ENCODE measurements around the gene PAGR1. TPM values are rescaled to one million over a fixed set of nuclear protein-coding genes. Genes with fewer than 3 reads are reported as not detected.
A peak's percentile ranks its signal among the peaks of the same experiment; 100 is the strongest.

Gene PAGR1
- polyA plus RNA-seq, 4 donors = 36.9 to 46.0 (median 43.1) TPM

- Histone ChIP-seq H3K27me3 (ENCODE audit: control insufficient read depth in 3 of 3, insufficient read depth in 3 of 3, low read length in 3 of 3) (peaks cover 0 to 21% (median 0%) of the 10 kb centered on the region in 3 donors), H3K36me3 (ENCODE audit: control insufficient read depth in 3 of 3, insufficient read depth in 2 of 3, low read depth in 1 of 3, low read length in 3 of 3) (peaks cover 0 to 34% (median 0%) of the 10 kb centered on the region in 3 donors), H3K9me3 (ENCODE audit: control insufficient read depth in 2 of 2, insufficient read depth in 1 of 2, low read depth in 1 of 2, low read length in 1 of 2) (no peaks in the 10 kb centered on the region), H3K27ac (ENCODE audit: low read depth in 1 of 3, low read length in 2 of 3) (peak overlapping the region in 1 of 3 donors; percentile 46), H3K4me1 (ENCODE audit: control insufficient read depth in 3 of 3, insufficient read depth in 2 of 3, low read depth in 1 of 3, low read length in 2 of 3) (peaks cover 7 to 64% (median 18%) of the 10 kb centered on the region in 3 donors), H3K4me3 (ENCODE audit: low read depth in 1 of 3, low read length in 3 of 3) (peak overlapping the region in 1 of 3 donors; percentile 63)
- 71 to 75% (median 73%) methylated on average over 9 of the region's 9 CpGs for WGBS, 3 donors
- FAIRE-seq (no peak), DNase-seq (no peak)
These were observed 3.0 kb upstream of the PAGR1 start for GRCh38 chr16:29812754-29813643.

DNA sequence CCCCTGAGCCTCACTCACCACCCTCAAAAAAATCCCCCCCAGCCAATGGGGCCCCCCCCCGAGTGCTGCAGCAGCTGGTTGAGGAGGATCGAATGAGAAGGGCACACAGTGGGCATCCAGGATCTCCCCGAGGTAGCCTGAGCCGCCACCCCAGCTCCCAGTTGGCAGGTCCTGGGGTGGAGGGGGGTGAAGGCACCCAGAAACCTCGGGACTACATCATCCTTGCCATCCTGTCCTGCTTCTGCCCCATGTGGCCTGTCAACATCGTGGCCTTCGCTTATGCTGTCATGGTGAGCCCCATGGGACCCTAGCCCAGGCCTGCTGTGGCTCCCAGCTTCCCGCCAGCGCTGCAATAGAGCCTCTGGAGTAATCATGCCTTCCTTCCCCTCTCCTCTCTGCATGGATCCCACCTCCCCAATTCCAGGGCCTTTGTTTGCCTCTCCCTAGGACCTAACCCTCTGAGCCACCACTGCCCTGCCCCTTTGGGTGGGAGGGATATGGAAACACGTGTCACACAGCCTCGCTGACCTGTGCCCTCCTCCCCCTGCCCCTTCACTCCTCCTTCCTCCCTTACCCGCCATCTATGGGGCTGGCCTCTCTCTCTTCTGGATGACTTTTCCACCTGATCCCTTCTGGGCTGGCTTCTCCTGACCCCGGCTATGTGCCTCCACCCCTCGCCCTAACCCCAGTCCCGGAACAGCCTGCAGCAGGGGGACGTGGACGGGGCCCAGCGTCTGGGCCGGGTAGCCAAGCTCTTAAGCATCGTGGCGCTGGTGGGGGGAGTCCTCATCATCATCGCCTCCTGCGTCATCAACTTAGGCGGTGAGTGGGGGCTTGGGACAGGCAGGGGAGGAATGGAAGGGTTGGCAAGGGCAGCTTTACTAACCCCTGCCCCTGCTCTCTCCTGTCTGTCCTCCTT lies 2.0 kb upstream of the PAGR1 start:
- Histone ChIP-seq H3K4me3 (ENCODE audit: low read depth in 1 of 3, low read length in 3 of 3) (no peak overlapping the region), H3K36me3 (ENCODE audit: control insufficient read depth in 3 of 3, insufficient read depth in 2 of 3, low read depth in 1 of 3, low read length in 3 of 3) (peaks cover 0 to 33% (median 2%) of the 10 kb centered on the region in 3 donors), H3K9me3 (ENCODE audit: control insufficient read depth in 2 of 2, insufficient read depth in 1 of 2, low read depth in 1 of 2, low read length in 1 of 2) (no peaks in the 10 kb centered on the region), H3K4me1 (ENCODE audit: control insufficient read depth in 3 of 3, insufficient read depth in 2 of 3, low read depth in 1 of 3, low read length in 2 of 3) (peaks cover 7 to 58% (median 11%) of the 10 kb centered on the region in 3 donors), H3K27me3 (ENCODE audit: control insufficient read depth in 3 of 3, insufficient read depth in 3 of 3, low read length in 3 of 3) (peaks cover 0 to 21% (median 0%) of the 10 kb centered on the region in 3 donors), H3K27ac (ENCODE audit: low read depth in 1 of 3, low read length in 2 of 3) (no peak overlapping the region)
- 72 to 79% (median 78%) methylated on average over 21 to 24 of the region's 24 CpGs for WGBS, 3 donors
- FAIRE-seq = no peak
- no peak for DNase-seq

GRCh38 chr16:29814592-29814991 lies 1.4 kb upstream of the PAGR1 start:
- H3K36me3 ChIP-seq (ENCODE audit: control insufficient read depth in 3 of 3, insufficient read depth in 2 of 3, low read depth in 1 of 3, low read length in 3 of 3) = peaks cover 0 to 33% (median 2%) of the 10 kb centered on the region in 3 donors
- WGBS, 3 donors = 79 to 96% (median 85%) methylated on average over 5 of the region's 5 CpGs
- H3K9me3 ChIP-seq (ENCODE audit: control insufficient read depth in 2 of 2, insufficient read depth in 1 of 2, low read depth in 1 of 2, low read length in 1 of 2) = no peaks in the 10 kb centered on the region
- FAIRE-seq = no peak
- DNase-seq = no peak
- peaks cover 0 to 21% (median 0%) of the 10 kb centered on the region in 3 donors for H3K27me3 ChIP-seq (ENCODE audit: control insufficient read depth in 3 of 3, insufficient read depth in 3 of 3, low read length in 3 of 3)
- H3K4me1 ChIP-seq (ENCODE audit: control insufficient read depth in 3 of 3, insufficient read depth in 2 of 3, low read depth in 1 of 3, low read length in 2 of 3) = peaks cover 4 to 56% (median 7%) of the 10 kb centered on the region in 3 donors
- no peak overlapping the region for H3K27ac ChIP-seq (ENCODE audit: low read depth in 1 of 3, low read length in 2 of 3)
- H3K4me3 ChIP-seq (ENCODE audit: low read depth in 1 of 3, low read length in 3 of 3) = no peak overlapping the region

DNA sequence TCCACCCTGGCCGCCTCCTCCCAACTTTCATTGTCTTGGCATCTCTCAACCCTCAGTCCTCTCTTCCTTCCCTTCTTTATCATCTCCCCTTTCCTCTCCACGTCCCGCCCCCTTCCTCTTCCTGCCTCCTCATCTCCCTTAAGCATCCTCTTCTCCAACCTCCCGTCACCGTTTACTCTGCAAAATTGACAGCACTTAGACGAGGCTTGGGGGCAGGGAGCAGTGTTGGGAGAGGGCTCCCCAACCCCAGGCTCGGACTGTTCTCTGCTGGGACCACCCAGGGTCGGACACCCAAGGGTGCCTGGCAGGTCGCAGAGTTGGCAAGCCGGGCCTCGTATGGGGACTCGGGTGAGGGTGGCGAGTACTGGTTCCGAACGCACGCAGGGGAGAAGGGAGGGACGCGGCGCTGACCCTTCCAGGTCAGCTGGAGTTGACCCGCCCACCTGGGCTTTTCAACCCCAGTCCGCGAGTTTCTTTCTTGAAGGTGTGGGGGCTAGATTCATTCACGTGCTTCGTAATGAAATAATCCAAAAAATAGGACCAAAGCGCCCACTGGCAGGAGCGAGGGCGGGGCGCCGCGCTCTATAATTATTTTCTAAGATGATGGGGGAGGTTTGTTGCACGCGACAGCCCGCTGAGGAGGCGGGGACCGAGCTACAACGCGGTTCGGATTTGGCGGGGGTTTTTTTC lies 775 bp upstream of the PAGR1 start:
- peak overlapping the region in 2 of 3 donors; percentile 30 to 47 for H3K27ac ChIP-seq (ENCODE audit: low read depth in 1 of 3, low read length in 2 of 3)
- H3K9me3 ChIP-seq (ENCODE audit: control insufficient read depth in 2 of 2, insufficient read depth in 1 of 2, low read depth in 1 of 2, low read length in 1 of 2) = no peaks in the 10 kb centered on the region
- H3K4me1 ChIP-seq (ENCODE audit: control insufficient read depth in 3 of 3, insufficient read depth in 2 of 3, low read depth in 1 of 3, low read length in 2 of 3) = peaks cover 4 to 57% (median 11%) of the 10 kb centered on the region in 3 donors
- peaks cover 0 to 32% (median 2%) of the 10 kb centered on the region in 3 donors for H3K36me3 ChIP-seq (ENCODE audit: control insufficient read depth in 3 of 3, insufficient read depth in 2 of 3, low read depth in 1 of 3, low read length in 3 of 3)
- no peak for FAIRE-seq
- H3K4me3 ChIP-seq (ENCODE audit: low read depth in 1 of 3, low read length in 3 of 3) = peak overlapping the region in 2 of 3 donors; percentile 5 to 93
- DNase-seq = no peak
- H3K27me3 ChIP-seq (ENCODE audit: control insufficient read depth in 3 of 3, insufficient read depth in 3 of 3, low read length in 3 of 3) = peaks cover 0 to 21% (median 0%) of the 10 kb centered on the region in 3 donors
- WGBS, 3 donors = 5 to 8% (median 6%) methylated on average over 39 of the region's 39 CpGs

GRCh38 chr16:29816694-29817441 lies 916 bp downstream of the PAGR1 start:
- no peaks in the 10 kb centered on the region for H3K9me3 ChIP-seq (ENCODE audit: control insufficient read depth in 2 of 2, insufficient read depth in 1 of 2, low read depth in 1 of 2, low read length in 1 of 2)
- peak overlapping the region; percentile 58 to 93 (median 62) for H3K4me3 ChIP-seq (ENCODE audit: low read depth in 1 of 3, low read length in 3 of 3)
- FAIRE-seq = no peak
- DNase-seq = peak; percentile 78 to 86
- H3K27ac ChIP-seq (ENCODE audit: low read depth in 1 of 3, low read length in 2 of 3) = peak overlapping the region; percentile 80 to 97 (median 96)
- WGBS, 3 donors = 0 to 1% (median 1%) methylated on average over 36 to 37 of the region's 37 CpGs
- H3K4me1 ChIP-seq (ENCODE audit: control insufficient read depth in 3 of 3, insufficient read depth in 2 of 3, low read depth in 1 of 3, low read length in 2 of 3) = peaks cover under 1 to 51% (median 7%) of the 10 kb centered on the region in 3 donors
- H3K36me3 ChIP-seq (ENCODE audit: control insufficient read depth in 3 of 3, insufficient read depth in 2 of 3, low read depth in 1 of 3, low read length in 3 of 3) = peaks cover 0 to 33% (median 2%) of the 10 kb centered on the region in 3 donors
- peaks cover 0 to 21% (median 0%) of the 10 kb centered on the region in 3 donors for H3K27me3 ChIP-seq (ENCODE audit: control insufficient read depth in 3 of 3, insufficient read depth in 3 of 3, low read length in 3 of 3)

DNA sequence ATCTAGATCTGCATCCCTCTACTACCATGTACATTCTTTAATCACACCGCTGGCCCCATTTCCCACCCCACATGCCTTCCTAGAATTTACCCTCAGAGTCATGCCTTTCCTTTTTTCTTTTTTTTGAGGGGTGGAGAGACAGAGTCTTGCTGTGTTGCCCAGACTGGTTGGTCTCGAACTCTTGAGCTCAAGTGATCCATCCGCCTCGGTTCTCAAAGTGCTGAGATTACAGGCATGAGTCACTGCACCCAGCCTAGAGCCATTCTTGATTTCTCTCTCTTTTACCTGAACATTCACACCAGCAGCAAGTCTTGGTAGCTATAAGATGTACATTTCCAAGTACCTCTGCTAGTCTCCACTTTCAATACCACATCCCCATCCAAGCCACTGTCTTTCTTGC lies 2.1 kb downstream of the PAGR1 start:
- 45 to 68% (median 65%) methylated on average over 4 of the region's 4 CpGs for WGBS, 3 donors
- no peak for FAIRE-seq
- Histone ChIP-seq H3K27ac (ENCODE audit: low read depth in 1 of 3, low read length in 2 of 3) (peak overlapping the region in 1 of 3 donors; percentile 14), H3K27me3 (ENCODE audit: control insufficient read depth in 3 of 3, insufficient read depth in 3 of 3, low read length in 3 of 3) (peaks cover 0 to 10% (median 0%) of the 10 kb centered on the region in 3 donors), H3K4me1 (ENCODE audit: control insufficient read depth in 3 of 3, insufficient read depth in 2 of 3, low read depth in 1 of 3, low read length in 2 of 3) (peaks cover 0 to 56% (median 5%) of the 10 kb centered on the region in 3 donors), H3K9me3 (ENCODE audit: control insufficient read depth in 2 of 2, insufficient read depth in 1 of 2, low read depth in 1 of 2, low read length in 1 of 2) (no peaks in the 10 kb centered on the region), H3K36me3 (ENCODE audit: control insufficient read depth in 3 of 3, insufficient read depth in 2 of 3, low read depth in 1 of 3, low read length in 3 of 3) (peaks cover 0 to 41% (median 2%) of the 10 kb centered on the region in 3 donors), H3K4me3 (ENCODE audit: low read depth in 1 of 3, low read length in 3 of 3) (no peak overlapping the region)
- DNase-seq = no peak

DNA sequence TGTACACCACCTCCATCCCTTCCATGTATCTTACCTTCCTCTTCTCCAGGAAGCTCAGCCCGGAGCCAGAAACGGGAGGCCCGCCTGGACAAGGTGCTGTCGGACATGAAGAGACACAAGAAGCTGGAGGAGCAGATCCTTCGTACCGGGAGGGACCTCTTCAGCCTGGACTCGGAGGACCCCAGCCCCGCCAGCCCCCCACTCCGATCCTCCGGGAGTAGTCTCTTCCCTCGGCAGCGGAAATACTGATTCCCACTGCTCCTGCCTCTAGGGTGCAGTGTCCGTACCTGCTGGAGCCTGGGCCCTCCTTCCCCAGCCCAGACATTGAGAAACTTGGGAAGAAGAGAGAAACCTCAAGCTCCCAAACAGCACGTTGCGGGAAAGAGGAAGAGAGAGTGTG lies 3.6 kb downstream of the PAGR1 start:
- Histone ChIP-seq H3K4me3 (ENCODE audit: low read depth in 1 of 3, low read length in 3 of 3) (peak overlapping the region in 1 of 3 donors; percentile 77), H3K27me3 (ENCODE audit: control insufficient read depth in 3 of 3, insufficient read depth in 3 of 3, low read length in 3 of 3) (no peaks in the 10 kb centered on the region), H3K36me3 (ENCODE audit: control insufficient read depth in 3 of 3, insufficient read depth in 2 of 3, low read depth in 1 of 3, low read length in 3 of 3) (peaks cover 0 to 48% (median 2%) of the 10 kb centered on the region in 3 donors), H3K27ac (ENCODE audit: low read depth in 1 of 3, low read length in 2 of 3) (peak overlapping the region; percentile 72 to 97 (median 91)), H3K9me3 (ENCODE audit: control insufficient read depth in 2 of 2, insufficient read depth in 1 of 2, low read depth in 1 of 2, low read length in 1 of 2) (no peaks in the 10 kb centered on the region), H3K4me1 (ENCODE audit: control insufficient read depth in 3 of 3, insufficient read depth in 2 of 3, low read depth in 1 of 3, low read length in 2 of 3) (peaks cover 0 to 68% (median 8%) of the 10 kb centered on the region in 3 donors)
- 21 to 63% (median 47%) methylated on average over 15 of the region's 15 CpGs for WGBS, 3 donors
- peak in 1 of 2 donors; percentile 79 for DNase-seq
- FAIRE-seq = no peak
